Measurements from ENCODE around the gene VPREB1.
"Not testable (repeated sequence)": the region's sequence is repeated elsewhere in the genome, so short reads cannot be mapped to it uniquely, and the experiment has no call there.

GRCh38 chr22:22221043-22221442, 23.5 kb upstream of the VPREB1 start:
- TF ChIP-seq POLR2A (IDR thresholded peaks at IDR 0.05; ENCODE audit: low read length); GATA1 (IDR thresholded peaks at IDR 0.05; ENCODE audit: low read depth, low read length): not testable (repeated sequence)

All from erythroblast (primary cell).